PC-9 (cell line): Measurements from ENCODE around the gene TERB1. TPM values are rescaled to one million over a fixed set of nuclear protein-coding genes. Genes with fewer than 3 reads are reported as not detected.

Experiments used
- BruUV-seq: library from RNA; stranded (reverse); fragments of 400-500 nt; replicated peaks from 2 replicates; lab custom pipeline; 2021; lab: Mats Ljungman, UMichigan
- CTCF ChIA-PET: fragments of 300-600 bp; sonication (Branson Sonifier 250); formaldehyde crosslinking; loops from one replicate; lab custom pipeline; 2022; ENCODE audit warnings: antibody characterized with exemption; lab: Charles Lee
- POLR2A ChIA-PET: fragments of 300-600 bp; sonication (Branson Sonifier 250); formaldehyde crosslinking; loops from one replicate; lab custom pipeline; 2022; ENCODE audit warnings: antibody characterized with exemption; ENCODE audit not compliant: unreplicated experiment; lab: Charles Lee
- DNase-seq, 2 experiments: peaks; one replicate each; pipeline versions ENCODE4 v3.0.0 to v3.0.0-alpha.2; 2015 to 2022; ENCODE audit warnings: mixed read lengths in 1 of 2
- H2AFZ ChIP-seq: fragments of 200-600 bp; sonication (generic); 2 replicates; pipeline ENCODE4 v1.8.1; 2017; ENCODE audit warnings: antibody characterized with exemption
- H3F3A ChIP-seq: fragments of 200-600 bp; sonication (generic); 2 replicates; pipeline ENCODE4 v1.8.1; 2017; ENCODE audit warnings: antibody characterized with exemption, mild to moderate bottlenecking, low read depth; ENCODE audit not compliant: insufficient read depth
- H3K27ac ChIP-seq: fragments of 200-600 bp; sonication (generic); 2 replicates; pipeline ENCODE4 v1.6.1; 2016; ENCODE audit warnings: mixed run types
- H3K27me3 ChIP-seq: fragments of 200-600 bp; sonication (generic); 2 replicates; pipeline ENCODE4 v1.6.1; 2016; ENCODE audit warnings: low read depth, mixed run types; ENCODE audit not compliant: insufficient read depth
- H3K36me3 ChIP-seq: fragments of 200-600 bp; sonication (generic); 2 replicates; pipeline ENCODE4 v1.6.1; 2016; ENCODE audit warnings: low read depth, mixed run types
- H3K4me1 ChIP-seq: fragments of 200-600 bp; sonication (generic); replicated peaks from 2 replicates; pipeline ENCODE4 v1.6.1; 2016; ENCODE audit warnings: mixed run types; ENCODE audit not compliant: insufficient read depth
- H3K4me2 ChIP-seq: fragments of 200-600 bp; sonication (generic); 2 replicates; pipeline ENCODE4 v1.6.1; 2017; ENCODE audit warnings: mixed run types
- H3K4me3 ChIP-seq: fragments of 200-600 bp; sonication (generic); 2 replicates; pipeline ENCODE4 v1.6.1; 2016; ENCODE audit warnings: mixed run types
- H3K79me2 ChIP-seq: fragments of 200-600 bp; sonication (generic); 2 replicates; pipeline ENCODE4 v1.6.1; 2017; ENCODE audit warnings: low read depth, mixed run types
- H3K9me2 ChIP-seq: fragments of 200-600 bp; sonication (generic); 2 replicates; pipeline ENCODE4 v1.8.1; 2017; ENCODE audit warnings: mild to moderate bottlenecking; ENCODE audit not compliant: insufficient read depth
- H3K9me3 ChIP-seq: fragments of 200-600 bp; sonication (generic); 2 replicates; pipeline ENCODE4 v1.8.1; 2016; ENCODE audit warnings: low read depth; ENCODE audit not compliant: insufficient read depth
- H4K20me1 ChIP-seq: fragments of 200-600 bp; sonication (generic); 2 replicates; pipeline ENCODE4 v1.8.1; 2017; ENCODE audit not compliant: insufficient read depth
- CTCF ChIP-seq: fragments of 200-600 bp; sonication (generic); conservative IDR thresholded peaks from 2 replicates; pipeline ENCODE4 v1.6.1; 2017; ENCODE audit warnings: mixed run types, antibody characterized with exemption, mild to moderate bottlenecking, moderate library complexity
- EZH2 ChIP-seq: fragments of 200-600 bp; sonication (generic); IDR thresholded peaks from 2 replicates; pipeline ENCODE4 v1.8.0; 2017; ENCODE audit warnings: antibody characterized with exemption, low read depth
- intact Hi-C: fragments of 100-400 bp; cut with micrococcal nuclease; formaldehyde crosslinking; loops from one replicate; pipeline ENCODE4 v1.10.0; 2022; ENCODE audit not compliant: unreplicated experiment
- total RNA-seq: library from RNA; stranded (reverse); gene quantifications from 2 replicates; pipeline ENCODE4 v1.2.3, GENCODE V29; 2021

The TERB1 gene
- total RNA-seq, 1 experiment from 2014 or later = not detected

- Histone ChIP-seq H3K36me3 (no peaks in the 10 kb centered on the region), H3K27ac (no peak overlapping the region), H4K20me1 (no peaks in the 10 kb centered on the region), H3K27me3 (no peaks in the 10 kb centered on the region), H3K9me3 (no peaks in the 10 kb centered on the region), H3K4me3 (no peak overlapping the region), H3K79me2 (no peaks in the 10 kb centered on the region), H2AFZ (no peak overlapping the region), H3K9me2 (no peaks in the 10 kb centered on the region), H3K4me1 (no peaks in the 10 kb centered on the region), H3F3A (0 out of 2 replicates have a peak, but pooled peaks cover 5% of the 10 kb centered on the region), H3K4me2 (no peak overlapping the region)
- TF ChIP-seq EZH2 (no peak), CTCF (no peak)
- BruUV-seq = no TSS peak
- intact Hi-C loops = no loop called here
- DNase-seq = no peak
- ChIA-PET POLR2A (no interaction called here), CTCF (no interaction called here)
Measured at GRCh38 chr16:66705790-66706505, 95.4 kb downstream of the TERB1 start.

Other genes with a start within 250 kb of the TERB1 start
- 77.1 and 86.4 TPM in 2 replicates for gene CKLF, start 249.0 kb downstream of the TERB1 start, total RNA-seq
- gene CMTM1, start 235.1 kb downstream of the TERB1 start, total RNA-seq = 6.1 and 9.4 TPM in 2 replicates
- gene CMTM2, start 222.1 kb downstream of the TERB1 start, total RNA-seq = 0.65 TPM in 1 of 2 replicates, not detected in the other
- gene CMTM3, start 196.9 kb downstream of the TERB1 start, total RNA-seq = 32.0 and 33.1 TPM in 2 replicates
- gene CMTM4, start 104.8 kb downstream of the TERB1 start, total RNA-seq = 81.3 and 105 TPM in 2 replicates
- gene DYNC1LI2, start 50.0 kb downstream of the TERB1 start, total RNA-seq = 92.7 and 109 TPM in 2 replicates
- gene NAE1, start 29.4 kb upstream of the TERB1 start, total RNA-seq = 66.8 and 72.7 TPM in 2 replicates
- gene CA7, start 42.8 kb upstream of the TERB1 start, total RNA-seq = not detected in 2 replicates
- 17.4 and 21.6 TPM in 2 replicates for gene PDP2, start 78.9 kb upstream of the TERB1 start, total RNA-seq
- not detected in 2 replicates for gene CDH16, start 117.3 kb upstream of the TERB1 start, total RNA-seq
- gene RRAD, start 124.0 kb upstream of the TERB1 start, total RNA-seq = 0.24 TPM in 1 of 2 replicates, not detected in the other
- 81.7 and 87.1 TPM in 2 replicates for gene CIAO2B, start 132.8 kb upstream of the TERB1 start, total RNA-seq
- gene CES2, start 133.9 kb upstream of the TERB1 start, total RNA-seq = 32.8 and 35.1 TPM in 2 replicates
- gene CES3, start 159.7 kb upstream of the TERB1 start, total RNA-seq = 9.1 and 10.1 TPM in 2 replicates
- gene CES4A, start 187.0 kb upstream of the TERB1 start, total RNA-seq = 2.5 and 3.1 TPM in 2 replicates
- 58.7 and 63.3 TPM in 2 replicates for gene CBFB, start 227.6 kb upstream of the TERB1 start, total RNA-seq